ENCODE data around the gene TEX22. TPM values are rescaled to one million over a fixed set of nuclear protein-coding genes. Genes with fewer than 3 reads are reported as not detected.

Gene TEX22
- total RNA-seq, 1 donor from 2014 or later: 5.7 TPM

- CTCF ChIA-PET: no interaction called here
- H3K4me3 Mint-ChIP-seq: no peak overlapping the region
- POLR2A ChIA-PET: interaction anchor here (0.5 kb wide), 1 partner anchor 43 kb away, joined by 5 read pairs; no protein-coding TSS in a partner anchor
- intact Hi-C loops (cut with micrococcal nuclease): no loop called here
- DNase-seq (no peak), ATAC-seq (ENCODE audit: low read depth) (no peak)
- H3K27me3 Mint-ChIP-seq: no peaks in the 10 kb centered on the region
- H3K36me3 Mint-ChIP-seq (ENCODE audit: low read depth): peaks cover 3% of the 10 kb centered on the region
- peaks cover 7% of the 10 kb centered on the region for H3K4me1 Mint-ChIP-seq
- H3K27ac Mint-ChIP-seq: no peak overlapping the region
- H3K9me3 Mint-ChIP-seq: no peaks in the 10 kb centered on the region
- no peak for TF ChIP-seq CTCF (IDR thresholded peaks at IDR 0.05)
Observed at GRCh38 chr14:105355850-105356604, 42.3 kb upstream of the TEX22 start.

GRCh38 chr14:105356927-105357326 is 41.4 kb upstream of the TEX22 start:
- H3K27ac Mint-ChIP-seq: no peak overlapping the region
- intact Hi-C loops (cut with micrococcal nuclease): no loop called here
- peaks cover 3% of the 10 kb centered on the region for H3K36me3 Mint-ChIP-seq (ENCODE audit: low read depth)
- no peak for TF ChIP-seq CTCF (IDR thresholded peaks at IDR 0.05)
- H3K27me3 Mint-ChIP-seq: no peaks in the 10 kb centered on the region
- H3K4me1 Mint-ChIP-seq: peaks cover 9% of the 10 kb centered on the region
- no peak for DNase-seq
- ATAC-seq (ENCODE audit: low read depth): no peak
- ChIA-PET POLR2A (interaction anchor here (0.5 kb wide), 1 partner anchor 42 kb away, joined by 5 read pairs; no protein-coding TSS in a partner anchor), CTCF (no interaction called here)
- H3K9me3 Mint-ChIP-seq: no peaks in the 10 kb centered on the region
- no peak overlapping the region for H3K4me3 Mint-ChIP-seq

GRCh38 chr14:105357626-105358025 is 40.7 kb upstream of the TEX22 start:
- no peaks in the 10 kb centered on the region for H3K9me3 Mint-ChIP-seq
- CTCF ChIA-PET: no interaction called here
- H3K4me3 Mint-ChIP-seq: no peak overlapping the region
- no peak for ATAC-seq (ENCODE audit: low read depth)
- TF ChIP-seq CTCF (IDR thresholded peaks at IDR 0.05): no peak
- H3K4me1 Mint-ChIP-seq: peaks cover 7% of the 10 kb centered on the region
- intact Hi-C loops (cut with micrococcal nuclease): no loop called here
- POLR2A ChIA-PET: no interaction called here
- no peak for DNase-seq
- H3K36me3 Mint-ChIP-seq (ENCODE audit: low read depth): peaks cover 3% of the 10 kb centered on the region
- H3K27ac Mint-ChIP-seq: no peak overlapping the region
- no peaks in the 10 kb centered on the region for H3K27me3 Mint-ChIP-seq

GRCh38 chr14:105358140-105358846 is 40.0 kb upstream of the TEX22 start:
- intact Hi-C loops (cut with micrococcal nuclease): no loop called here
- ChIA-PET POLR2A (no interaction called here), CTCF (no interaction called here)

More at GRCh38 chr14:105358140-105358846, 40.0 kb upstream of the TEX22 start:
- H3K4me3 Mint-ChIP-seq: no peak overlapping the region
- H3K36me3 Mint-ChIP-seq (ENCODE audit: low read depth): peaks cover 3% of the 10 kb centered on the region
- no peaks in the 10 kb centered on the region for H3K27me3 Mint-ChIP-seq
- H3K27ac Mint-ChIP-seq: no peak overlapping the region
- H3K9me3 Mint-ChIP-seq: no peaks in the 10 kb centered on the region
- ATAC-seq (ENCODE audit: low read depth): no peak
- DNase-seq: no peak
- H3K4me1 Mint-ChIP-seq: peaks cover 12% of the 10 kb centered on the region
- TF ChIP-seq CTCF (IDR thresholded peaks at IDR 0.05): no peak
